Measurements from ENCODE around the gene MMGT1. TPM values are rescaled to one million over a fixed set of nuclear protein-coding genes. Genes with fewer than 3 reads are reported as not detected.
A peak's percentile ranks its signal among the peaks of the same experiment; 100 is the strongest.

Gene MMGT1
- total RNA-seq, 2 experiments from 2014 or later, result 15.5 to 15.6 TPM

GRCh38 chrX:135984256-135984655, 10.5 kb upstream of the MMGT1 start:
- Mint-ChIP-seq H3K9me3 (no peaks in the 10 kb centered on the region), H3K4me1 (ENCODE audit: low read depth) (peaks cover 53% of the 10 kb centered on the region), H3K36me3 (ENCODE audit: low read depth) (no peaks in the 10 kb centered on the region), H3K27ac (peak overlapping the region; percentile 87), H3K4me3 (peak overlapping the region; percentile 88), H3K27me3 (no peaks in the 10 kb centered on the region)
- intact Hi-C loops (cut with micrococcal nuclease), result no loop called here
- ATAC-seq (no peak), DNase-seq (no peak)
- TF ChIP-seq CTCF (IDR thresholded peaks at IDR 0.05), result no peak
- ChIA-PET POLR2A (interaction anchor here (1.3 to 3.1 kb wide), 2 partner anchors 10 to 12 kb away, joined by 3 to 14 read pairs; partner anchors contain the start of gene MMGT1), CTCF (interaction anchor here (1.5 kb wide), 1 partner anchor 44 kb away, joined by 4 read pairs; no protein-coding TSS in a partner anchor)

- POLR2A ChIA-PET, result interaction anchor here (3.1 kb wide), 1 partner anchor 8 kb away, joined by 14 read pairs; the partner anchor contains the start of gene MMGT1
- H3K36me3 Mint-ChIP-seq (ENCODE audit: low read depth), result no peaks in the 10 kb centered on the region
- CTCF ChIA-PET, result no interaction called here
- H3K27me3 Mint-ChIP-seq, result no peaks in the 10 kb centered on the region
- peaks cover 47% of the 10 kb centered on the region for H3K4me1 Mint-ChIP-seq (ENCODE audit: low read depth)
- no peak for TF ChIP-seq CTCF (IDR thresholded peaks at IDR 0.05)
- ATAC-seq, result no peak
- intact Hi-C loops (cut with micrococcal nuclease), result no loop called here
- no peak for DNase-seq
- H3K4me3 Mint-ChIP-seq, result peak overlapping the region; percentile 88
- no peaks in the 10 kb centered on the region for H3K9me3 Mint-ChIP-seq
- peak overlapping the region; percentile 87 for H3K27ac Mint-ChIP-seq
These were observed 9.1 kb upstream of the MMGT1 start for GRCh38 chrX:135982860-135983259.

- CTCF ChIA-PET, result no interaction called here
- intact Hi-C loops (cut with micrococcal nuclease), result no loop called here
- no peaks in the 10 kb centered on the region for H3K9me3 Mint-ChIP-seq
- H3K27ac Mint-ChIP-seq, result no peak overlapping the region
- H3K36me3 Mint-ChIP-seq (ENCODE audit: low read depth), result no peaks in the 10 kb centered on the region
- POLR2A ChIA-PET, result no interaction called here
- TF ChIP-seq CTCF (IDR thresholded peaks at IDR 0.05), result no peak
- H3K4me3 Mint-ChIP-seq, result no peak overlapping the region
- ATAC-seq (no peak), DNase-seq (no peak)
- peaks cover 41% of the 10 kb centered on the region for H3K4me1 Mint-ChIP-seq (ENCODE audit: low read depth)
- no peaks in the 10 kb centered on the region for H3K27me3 Mint-ChIP-seq
These were observed 7.9 kb upstream of the MMGT1 start for GRCh38 chrX:135981668-135982067.

- TF ChIP-seq CTCF (IDR thresholded peaks at IDR 0.05), result no peak
- Mint-ChIP-seq H3K36me3 (ENCODE audit: low read depth) (no peaks in the 10 kb centered on the region), H3K4me3 (no peak overlapping the region), H3K27me3 (no peaks in the 10 kb centered on the region), H3K27ac (no peak overlapping the region), H3K9me3 (no peaks in the 10 kb centered on the region), H3K4me1 (ENCODE audit: low read depth) (peaks cover 39% of the 10 kb centered on the region)
- ATAC-seq, result no peak
- CTCF ChIA-PET, result no interaction called here
- DNase-seq, result no peak
- POLR2A ChIA-PET, result no interaction called here
- intact Hi-C loops (cut with micrococcal nuclease), result no loop called here
These were observed 7.2 kb upstream of the MMGT1 start for GRCh38 chrX:135981010-135981409.

GRCh38 chrX:135977611-135978010, 3.8 kb upstream of the MMGT1 start:
- POLR2A ChIA-PET, result no interaction called here
- H3K27ac Mint-ChIP-seq, result no peak overlapping the region
- no peaks in the 10 kb centered on the region for H3K27me3 Mint-ChIP-seq
- no peak overlapping the region for H3K4me3 Mint-ChIP-seq
- H3K9me3 Mint-ChIP-seq, result no peaks in the 10 kb centered on the region
- intact Hi-C loops (cut with micrococcal nuclease), result no loop called here
- no peaks in the 10 kb centered on the region for H3K36me3 Mint-ChIP-seq (ENCODE audit: low read depth)
- TF ChIP-seq CTCF (IDR thresholded peaks at IDR 0.05), result no peak
- CTCF ChIA-PET, result interaction anchor here (1.0 kb wide), 1 partner anchor 12 kb away, joined by 4 read pairs; no protein-coding TSS in a partner anchor
- DNase-seq (no peak), ATAC-seq (no peak)
- peaks cover 26% of the 10 kb centered on the region for H3K4me1 Mint-ChIP-seq (ENCODE audit: low read depth)
